GM19455 (cell line): Measurements from ENCODE around the gene MEAK7.

Experiments
- ATAC-seq: cut with Tn5 transposase; IDR thresholded peaks from one replicate; pipeline ENCODE4 v1.9.1; 2021; ENCODE audit not compliant: unreplicated experiment

Gene MEAK7

GRCh38 chr16:84489131-84489530 lies 15.3 kb downstream of the MEAK7 start:
- no peak for ATAC-seq

GRCh38 chr16:84487358-84487757 lies 17.1 kb downstream of the MEAK7 start:
- no peak for ATAC-seq

DNA sequence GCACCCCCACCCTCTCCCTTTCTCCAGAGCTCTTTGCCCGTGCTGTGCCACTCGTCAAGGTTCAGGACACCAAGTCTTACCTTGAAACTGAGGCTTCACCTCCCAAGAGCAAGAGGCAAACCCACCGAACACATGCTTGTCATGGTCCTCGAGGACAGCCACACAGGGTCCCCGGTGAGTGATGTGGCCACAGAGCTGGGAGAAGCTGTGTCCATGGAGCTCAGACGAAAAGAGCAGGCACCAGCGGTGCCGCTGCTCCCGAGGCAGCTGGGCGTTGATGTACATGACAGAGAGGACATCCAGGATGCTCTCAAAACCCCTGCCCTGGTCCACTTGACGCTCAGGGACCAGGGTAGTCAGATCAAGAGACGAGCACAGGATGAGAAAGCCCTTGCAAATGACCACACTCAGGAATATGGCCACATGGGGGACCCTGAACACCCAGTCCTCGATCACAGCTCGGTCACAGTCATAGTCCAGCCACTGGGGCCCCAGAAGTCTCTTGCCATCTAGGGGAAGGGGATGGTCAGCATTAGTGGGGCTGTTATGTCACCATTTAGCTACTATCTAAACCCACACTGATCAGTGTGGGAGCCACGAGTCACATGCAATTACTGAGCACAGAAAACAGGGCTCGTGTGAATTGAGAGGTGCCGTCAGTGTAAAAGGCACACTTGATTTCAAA lies 17.8 kb downstream of the MEAK7 start:
- no peak for ATAC-seq

- ATAC-seq: no peak
Observed at GRCh38 chr16:84486126-84486525, 18.3 kb downstream of the MEAK7 start.

- ATAC-seq: no peak
Observed at GRCh38 chr16:84485255-84486010, 19.0 kb downstream of the MEAK7 start.

GRCh38 chr16:84484579-84485254 lies 19.7 kb downstream of the MEAK7 start:
- no peak for ATAC-seq

DNA sequence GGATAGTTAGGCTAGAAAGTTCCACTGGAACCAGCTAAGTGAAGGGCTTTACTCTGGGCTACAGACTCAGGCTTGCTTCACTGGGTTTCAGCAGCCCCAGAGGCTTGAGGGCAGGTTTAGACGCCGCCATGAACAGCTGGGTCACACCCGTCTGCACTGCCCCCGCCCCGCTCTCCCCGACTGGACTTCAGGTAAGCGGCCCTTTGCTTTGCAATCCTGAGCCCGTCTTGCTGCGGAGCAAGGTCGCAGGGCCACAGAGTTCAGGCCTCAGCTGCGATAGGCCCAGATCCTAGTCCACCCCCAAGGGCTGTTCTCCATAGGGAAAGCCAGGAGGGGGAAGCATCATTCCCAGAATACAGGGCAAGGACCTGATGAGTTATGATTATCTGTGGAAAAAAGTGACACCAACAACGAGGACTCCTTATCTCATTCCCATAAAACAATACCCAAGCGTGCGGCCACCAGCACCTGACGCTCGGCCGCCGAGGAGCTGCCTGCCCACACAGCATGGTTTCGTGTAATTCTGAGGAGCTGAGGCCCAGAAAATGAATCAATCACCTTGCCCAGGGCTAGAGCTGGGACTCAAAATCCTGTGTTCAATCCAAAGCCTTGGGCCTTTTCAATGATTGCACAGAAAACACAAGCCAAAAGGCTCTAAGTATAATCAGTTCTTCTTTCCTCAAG lies 20.4 kb downstream of the MEAK7 start:
- no peak for ATAC-seq

DNA sequence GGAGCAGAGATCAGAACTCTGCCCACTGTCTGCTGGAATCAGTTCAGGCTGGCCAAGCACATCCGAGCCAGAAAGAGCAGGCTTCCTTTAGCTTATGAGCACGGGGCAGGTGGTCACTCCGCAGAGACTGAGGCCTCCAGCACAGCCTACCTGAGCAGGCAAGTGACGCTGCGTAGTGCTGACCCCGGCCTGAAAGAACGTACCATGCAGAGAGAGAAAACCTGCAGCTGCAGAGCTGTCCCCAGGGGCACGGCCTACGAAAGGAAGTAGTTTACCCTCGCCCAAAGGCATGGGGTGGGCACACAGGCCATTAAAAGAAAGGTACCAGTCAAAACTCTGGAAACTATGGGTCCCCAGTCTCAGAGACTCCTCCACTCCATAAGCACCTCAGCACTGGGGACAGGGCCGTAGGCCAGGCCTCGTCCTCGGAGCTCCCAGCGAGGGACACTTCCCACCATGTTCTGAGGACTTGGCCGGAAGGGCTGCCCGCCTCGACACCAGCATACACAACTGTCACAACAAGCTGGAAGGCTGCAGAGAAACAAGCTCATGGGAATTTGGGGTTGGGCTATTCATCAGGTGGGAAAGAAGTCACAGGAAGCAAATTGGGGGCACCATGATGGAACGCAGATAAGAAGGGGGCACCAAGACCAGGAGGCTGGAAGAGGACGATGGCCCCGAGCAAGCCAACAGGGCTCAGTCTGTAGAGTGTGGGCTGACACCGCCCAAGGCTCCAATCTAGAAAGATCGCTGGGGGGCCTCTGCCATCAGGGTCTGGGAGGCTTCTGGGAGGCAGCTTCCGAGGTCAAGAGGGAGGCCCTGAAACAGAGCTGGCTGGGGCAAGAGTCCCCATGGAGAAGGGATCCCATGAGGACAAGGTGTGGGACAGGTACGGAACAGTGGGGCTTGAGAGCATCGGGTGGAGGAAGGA lies 21.2 kb downstream of the MEAK7 start:
- no peak for ATAC-seq

DNA sequence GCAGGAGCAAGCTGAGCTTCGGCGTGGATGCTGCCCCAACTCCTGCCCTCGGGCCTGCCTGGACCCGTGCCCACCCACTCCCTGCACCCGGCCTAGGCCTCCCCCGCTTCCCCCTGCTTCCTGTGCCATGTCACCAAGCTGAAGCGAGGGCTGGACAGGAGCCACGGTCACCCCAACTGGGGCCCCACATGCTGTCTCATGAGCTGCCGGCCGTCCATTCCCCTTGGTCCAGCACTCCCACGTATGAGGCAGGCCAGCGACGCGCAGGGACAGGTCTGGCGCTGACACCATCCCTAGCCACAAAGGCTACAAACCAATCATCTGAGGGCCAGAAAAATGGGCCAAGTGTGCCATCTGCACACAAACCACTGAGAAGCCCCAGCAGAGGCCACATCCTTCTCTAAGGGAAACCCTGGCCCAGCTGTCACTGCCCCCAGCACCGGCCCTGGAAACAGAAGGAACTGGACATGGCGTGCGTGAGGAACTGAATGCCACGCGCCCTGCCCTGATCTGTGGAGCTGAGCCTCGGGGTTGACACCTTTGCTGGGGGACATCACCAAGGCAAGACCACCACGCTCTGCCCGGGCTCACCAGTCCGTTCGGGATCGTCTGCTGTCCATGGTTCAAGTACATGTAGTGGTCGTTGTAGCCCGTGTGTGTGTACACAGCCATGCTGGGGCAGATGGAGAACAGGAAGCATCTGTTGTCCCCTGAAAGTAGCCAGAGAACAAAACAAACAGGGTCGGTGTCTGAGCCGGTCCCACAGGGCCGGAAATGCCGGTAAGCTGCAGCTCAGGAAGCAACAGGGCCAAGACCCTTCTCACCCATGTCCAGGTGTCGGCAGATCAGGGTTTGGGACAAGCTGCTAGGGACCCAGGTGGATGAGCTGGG lies 22.2 kb downstream of the MEAK7 start:
- no peak for ATAC-seq

DNA sequence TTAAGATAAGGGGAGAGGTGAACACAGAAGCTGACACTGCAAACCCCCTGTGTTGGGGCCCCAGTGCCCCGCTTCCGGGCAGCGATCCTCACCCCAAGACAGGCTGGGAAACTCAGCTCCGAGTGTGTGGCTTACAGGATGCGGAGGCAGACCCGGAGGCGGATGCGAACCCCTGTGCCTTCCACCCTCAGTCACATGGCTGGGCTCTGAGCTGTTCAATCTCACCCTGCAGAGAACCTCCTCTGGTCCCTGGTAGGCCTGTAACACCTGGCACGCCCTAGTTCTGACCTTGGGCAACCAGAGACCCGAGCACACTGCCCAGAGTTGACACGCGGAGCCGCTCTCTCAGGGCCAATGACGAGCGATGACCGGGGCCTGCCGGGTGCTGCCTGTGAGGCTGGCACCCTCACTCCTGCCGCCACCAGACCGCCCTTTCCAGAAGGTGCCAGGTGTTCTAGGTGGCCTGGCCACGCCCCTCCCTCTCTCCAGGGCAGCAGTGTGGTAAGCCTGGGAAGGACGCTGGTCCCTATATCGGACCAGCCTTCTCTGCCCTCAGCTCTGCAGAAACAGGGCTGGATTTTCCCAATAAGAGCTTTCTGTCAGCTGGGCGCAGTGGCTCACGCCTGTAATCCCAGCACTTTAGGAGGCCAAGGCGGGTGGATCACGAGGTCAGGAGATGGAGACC lies 23.3 kb downstream of the MEAK7 start:
- no peak for ATAC-seq

- ATAC-seq: no peak
Observed at GRCh38 chr16:84479716-84480450, 24.6 kb downstream of the MEAK7 start.

- ATAC-seq: no peak
Observed at GRCh38 chr16:84478172-84478947, 26.1 kb downstream of the MEAK7 start.

GRCh38 chr16:84477661-84478060 lies 26.8 kb downstream of the MEAK7 start:
- ATAC-seq: no peak

- no peak for ATAC-seq
Observed at GRCh38 chr16:84476401-84476800, 28.1 kb downstream of the MEAK7 start.

DNA sequence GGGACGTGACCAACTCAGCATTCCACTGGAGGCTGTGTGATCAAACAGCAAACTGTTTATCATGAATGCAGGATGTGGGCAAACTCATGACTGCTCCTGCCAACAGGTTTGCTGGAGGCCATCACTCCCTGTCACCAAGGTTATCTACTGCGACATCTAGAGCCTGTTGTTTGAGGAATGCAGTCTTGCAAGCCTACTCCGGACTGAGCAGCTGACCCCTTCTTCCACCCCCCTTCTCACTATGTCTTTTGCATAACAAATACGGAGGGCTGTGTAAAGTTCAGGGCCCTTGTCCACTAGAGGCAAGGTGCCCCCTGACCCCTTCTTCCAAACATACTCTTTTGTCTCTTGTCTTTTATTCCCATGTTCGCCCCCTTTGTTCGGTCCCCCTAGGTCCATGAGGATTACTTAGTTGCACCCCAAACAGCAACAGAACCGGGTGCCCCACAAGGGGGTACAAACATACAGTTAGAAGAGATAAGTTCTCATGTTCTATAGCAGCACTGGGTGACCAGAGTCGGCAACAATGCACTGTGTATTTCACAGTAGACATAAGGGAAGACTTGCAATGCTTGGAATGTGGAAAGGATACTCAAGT lies 28.7 kb downstream of the MEAK7 start:
- ATAC-seq: no peak

- no peak for ATAC-seq
Observed at GRCh38 chr16:84471966-84472365, 32.5 kb downstream of the MEAK7 start.

DNA sequence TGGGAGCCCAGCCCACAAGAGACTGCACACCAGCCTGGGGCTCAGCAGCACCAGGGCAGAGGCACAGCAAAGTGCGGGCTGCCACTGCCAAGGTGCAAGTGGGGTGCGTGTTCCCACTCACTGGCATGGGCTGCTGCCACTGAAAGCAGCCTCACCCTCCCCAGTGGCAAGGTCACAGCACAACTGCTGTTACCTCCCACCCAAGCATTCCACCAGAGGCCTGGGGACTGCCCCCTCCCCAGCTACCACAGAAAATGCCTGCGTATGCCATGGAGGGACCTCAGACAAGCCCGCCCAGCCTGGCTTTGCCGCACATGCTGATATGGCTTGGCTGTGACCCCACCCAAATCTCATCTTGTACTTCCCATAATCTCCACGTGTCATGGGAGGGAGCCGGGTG lies 33.1 kb downstream of the MEAK7 start:
- no peak for ATAC-seq
